Stimulated activated CD8-positive, alpha-beta memory T cell treated with anti-CD3 and anti-CD28 coated beads, Interleukin-4, amount 100 ng/mL, for 24 hours (primary cell): Measurements from ENCODE around the gene IPCEF1.

Experiments
- DNase-seq: peaks from one replicate; pipeline ENCODE4 v3.0.0-alpha.2; 2020; ENCODE audit warnings: low read depth

Gene IPCEF1

GRCh38 chr6:154373971-154374370, 17.4 kb upstream of the IPCEF1 start:
- no peak for DNase-seq

GRCh38 chr6:154371281-154371680, 14.7 kb upstream of the IPCEF1 start:
- DNase-seq = no peak

GRCh38 chr6:154370545-154370944, 13.9 kb upstream of the IPCEF1 start:
- no peak for DNase-seq

- no peak for DNase-seq
Measured at GRCh38 chr6:154367839-154368695, 11.5 kb upstream of the IPCEF1 start.

GRCh38 chr6:154367336-154367735, 10.7 kb upstream of the IPCEF1 start:
- no peak for DNase-seq

- DNase-seq = no peak
Measured at GRCh38 chr6:154363821-154364220, 7.2 kb upstream of the IPCEF1 start.

- no peak for DNase-seq
Measured at GRCh38 chr6:154361476-154361875, 4.9 kb upstream of the IPCEF1 start.

GRCh38 chr6:154360476-154360875, 3.9 kb upstream of the IPCEF1 start:
- no peak for DNase-seq

GRCh38 chr6:154359679-154360078, 3.1 kb upstream of the IPCEF1 start:
- DNase-seq = no peak

- DNase-seq = no peak
Measured at GRCh38 chr6:154359161-154359574, 2.6 kb upstream of the IPCEF1 start.

- DNase-seq = no peak
Measured at GRCh38 chr6:154358019-154358545, 1.5 kb upstream of the IPCEF1 start.

- no peak for DNase-seq
Measured at GRCh38 chr6:154356113-154356512, 490 bp downstream of the IPCEF1 start.

GRCh38 chr6:154354265-154354777, 2.3 kb downstream of the IPCEF1 start:
- no peak for DNase-seq

- DNase-seq = no peak
Measured at GRCh38 chr6:154353626-154354025, 3.0 kb downstream of the IPCEF1 start.

GRCh38 chr6:154352898-154353585, 3.6 kb downstream of the IPCEF1 start:
- DNase-seq = peak; percentile 9

- no peak for DNase-seq
Measured at GRCh38 chr6:154350293-154350692, 6.3 kb downstream of the IPCEF1 start.

GRCh38 chr6:154347981-154348380, 8.6 kb downstream of the IPCEF1 start:
- no peak for DNase-seq

- no peak for DNase-seq
Measured at GRCh38 chr6:154345811-154346210, 10.8 kb downstream of the IPCEF1 start.

- DNase-seq = no peak
Measured at GRCh38 chr6:154343473-154344308, 12.9 kb downstream of the IPCEF1 start.

GRCh38 chr6:154341871-154342270, 14.7 kb downstream of the IPCEF1 start:
- DNase-seq = no peak

- no peak for DNase-seq
Measured at GRCh38 chr6:154341336-154341735, 15.3 kb downstream of the IPCEF1 start.

GRCh38 chr6:154337406-154338005, 19.1 kb downstream of the IPCEF1 start:
- DNase-seq = no peak
